ENCODE measurements around the gene KIAA0753. TPM values are rescaled to one million over a fixed set of nuclear protein-coding genes. Genes with fewer than 3 reads are reported as not detected.

Gene KIAA0753
- total and polyA plus RNA-seq, 2 of the 13 experiments (the other 11 are each of a cell fraction or from before 2014, with no cell fraction given) = 5.2 to 9.1 TPM

- TF ChIP-seq ZBTB38 (CRISPR knock-in tag; IDR thresholded peaks at IDR 0.05) = no peak
- no peak for TF ChIP-seq SP4 (CRISPR knock-in tag; IDR thresholded peaks at IDR 0.05)
- 0 out of 2 replicates have a peak, but pooled peaks have one; percentile 78 for TF ChIP-seq NCOA5 (CRISPR knock-in tag; IDR thresholded peaks at IDR 0.05)
- no peak for TF ChIP-seq ZNF446 (CRISPR knock-in tag; IDR thresholded peaks at IDR 0.05)
- TF ChIP-seq ZNF18 (CRISPR knock-in tag; IDR thresholded peaks at IDR 0.05; ENCODE audit: insufficient replicate concordance) = no peak
- peak; percentile 65 for TF ChIP-seq AGO2 (optimal IDR thresholded peaks at IDR 0.05; ENCODE audit: low read depth, low read length)
- no peak for TF ChIP-seq NFE2L2 (IDR thresholded peaks at IDR 0.05; ENCODE audit: low read length)
- TF ChIP-seq ZNF513 (CRISPR knock-in tag; conservative IDR thresholded peaks at IDR 0.05) = no peak
- TF ChIP-seq ZNF543 (CRISPR knock-in tag; IDR thresholded peaks at IDR 0.05) = no peak
- no peak for TF ChIP-seq MTA3 (CRISPR knock-in tag; IDR thresholded peaks at IDR 0.05)
- no peak for TF ChIP-seq ZNF235 (CRISPR knock-in tag; IDR thresholded peaks at IDR 0.05; ENCODE audit: borderline replicate concordance)
- TF ChIP-seq ZNF770 (CRISPR knock-in tag; IDR thresholded peaks at IDR 0.05) = no peak
- no peak for TF ChIP-seq ETV6 (CRISPR knock-in tag; conservative IDR thresholded peaks at IDR 0.05)
- no peak for TF ChIP-seq ZNF605 (CRISPR knock-in tag; IDR thresholded peaks at IDR 0.05)
- no peak for TF ChIP-seq E2F1 (CRISPR knock-in tag; IDR thresholded peaks at IDR 0.05)
- no peak for TF ChIP-seq NCOA1 (CRISPR knock-in tag; IDR thresholded peaks at IDR 0.05)
- no peak for TF ChIP-seq ZKSCAN1 (IDR thresholded peaks at IDR 0.05; ENCODE audit: low read length)
- TF ChIP-seq ZNF441 (CRISPR knock-in tag; IDR thresholded peaks at IDR 0.05; ENCODE audit: borderline replicate concordance) = no peak
- no peak for TF ChIP-seq TFE3 (CRISPR knock-in tag; IDR thresholded peaks at IDR 0.05)
- no peak for TF ChIP-seq FOXM1 (CRISPR knock-in tag; IDR thresholded peaks at IDR 0.05)
- no peak for TF ChIP-seq HDAC2 (CRISPR knock-in tag; IDR thresholded peaks at IDR 0.05)
- no peak for TF ChIP-seq HIVEP1 (CRISPR knock-in tag; IDR thresholded peaks at IDR 0.05)
- no peak for TF ChIP-seq ATF7-NPFF (CRISPR knock-in tag; IDR thresholded peaks at IDR 0.05; ENCODE audit: low read depth)
These were observed 44.6 kb upstream of the KIAA0753 start (continued) for GRCh38 chr17:6684881-6685767.
